Fibroblast of lung (primary cell): ENCODE measurements around the gene EFCAB7. TPM values are rescaled to one million over a fixed set of nuclear protein-coding genes. Genes with fewer than 3 reads are reported as not detected.
A peak's percentile ranks its signal among the peaks of the same experiment; 100 is the strongest.

Experiments
- DNase-seq, 2 donors: peaks; one replicate each; pipeline versions ENCODE4 v3.0.0 to v3.0.0-alpha.2; 2010; ENCODE audit warnings: low read depth in 2 of 2
- H2AFZ ChIP-seq: 2 replicates; pipeline ENCODE4 v1.5.1; 2012; ENCODE audit warnings: low read length, control low read depth, inconsistent platforms
- H3K27ac ChIP-seq: 2 replicates; pipeline ENCODE4 v1.5.1; 2011; ENCODE audit warnings: low read length, control low read depth; ENCODE audit not compliant: insufficient read depth
- H3K27me3 ChIP-seq: 2 replicates; pipeline ENCODE4 v1.5.1; 2011; ENCODE audit warnings: mild to moderate bottlenecking, low read length; ENCODE audit not compliant: control insufficient read depth, insufficient read depth
- H3K36me3 ChIP-seq: 2 replicates; pipeline ENCODE4 v1.5.1; 2011; ENCODE audit warnings: low read length; ENCODE audit not compliant: control insufficient read depth, insufficient read depth
- H3K4me1 ChIP-seq: 2 replicates; pipeline ENCODE4 v1.5.1; 2011; ENCODE audit warnings: low read length; ENCODE audit not compliant: control insufficient read depth, insufficient read depth; ENCODE audit errors: extremely low read depth
- H3K4me2 ChIP-seq: 2 replicates; pipeline ENCODE4 v1.5.1; 2011; ENCODE audit warnings: low read length, control low read depth; ENCODE audit not compliant: insufficient read depth; ENCODE audit errors: extremely low read depth
- H3K4me3 ChIP-seq, 4 experiments: fragments of 200-600 bp in 1 of 4; sonication (generic) in 1 of 4; replicated peaks in 1 of 4; 2 replicates each; pipeline ENCODE4 v1.5.1; 2011 to 2016; ENCODE audit warnings: low read length in 4 of 4, low read depth in 3 of 4, mild to moderate bottlenecking in 3 of 4, control low read depth in 2 of 4, inconsistent platforms in 1 of 4, mixed read lengths in 1 of 4; ENCODE audit not compliant: insufficient read depth in 1 of 4; ENCODE audit errors: control extremely low read depth in 1 of 4
- H3K79me2 ChIP-seq: 2 replicates; pipeline ENCODE4 v1.5.1; 2012; ENCODE audit warnings: mild to moderate bottlenecking, low read length, inconsistent platforms; ENCODE audit not compliant: control insufficient read depth, insufficient read depth
- H3K9ac ChIP-seq: 2 replicates; pipeline ENCODE4 v1.5.1; 2011; ENCODE audit warnings: mild to moderate bottlenecking, low read length, control low read depth; ENCODE audit not compliant: insufficient read depth
- H3K9me3 ChIP-seq: 2 replicates; pipeline ENCODE4 v1.5.1; 2012; ENCODE audit warnings: low read depth, low read length; ENCODE audit not compliant: control insufficient read depth, insufficient read depth
- H4K20me1 ChIP-seq: 2 replicates; pipeline ENCODE4 v1.5.1; 2011; ENCODE audit warnings: low read length; ENCODE audit not compliant: control insufficient read depth, insufficient read depth; ENCODE audit errors: extremely low read depth
- EZH2 ChIP-seq: IDR thresholded peaks from 2 replicates; pipeline ENCODE4 v1.5.1; 2012; ENCODE audit warnings: low read length, control low read depth, mild to moderate bottlenecking; ENCODE audit errors: missing control alignments
- polyA plus RNA-seq, 2 donors: library from polyadenylated mRNA; depleted of rRNA in 1 of 2; stranded (reverse) in 1 of 2; unstranded in 1 of 2; fragments of >200 nt; gene quantifications; 2 replicates each; pipeline ENCODE4 v1.2.1, GENCODE V29; 2011 to 2012; ENCODE audit warnings: missing spikeins in 1 of 2
- total RNA-seq: library from RNA; depleted of rRNA; stranded (reverse); fragments of >200 nt; gene quantifications from 2 replicates; pipeline ENCODE4 v1.2.1, GENCODE V29; 2014
- TF ChIP-seq, protein P1 (sequence below), 2 donors: IDR thresholded peaks in 1 of 2; conservative IDR thresholded peaks in 1 of 2; 1 replicate in 1 of 2; 2 replicates in 1 of 2; pipeline ENCODE4 v1.5.1; 2011 to 2012; ENCODE audit warnings: low read length in 2 of 2, control low read depth in 1 of 2, inconsistent platforms in 1 of 2, low read depth in 1 of 2, mild to moderate bottlenecking in 1 of 2

The EFCAB7 gene
- total and polyA plus RNA-seq, 2 donors (not counting 1 experiment from before 2014, with no cell fraction given): 4.3 to 9.1 TPM

DNA sequence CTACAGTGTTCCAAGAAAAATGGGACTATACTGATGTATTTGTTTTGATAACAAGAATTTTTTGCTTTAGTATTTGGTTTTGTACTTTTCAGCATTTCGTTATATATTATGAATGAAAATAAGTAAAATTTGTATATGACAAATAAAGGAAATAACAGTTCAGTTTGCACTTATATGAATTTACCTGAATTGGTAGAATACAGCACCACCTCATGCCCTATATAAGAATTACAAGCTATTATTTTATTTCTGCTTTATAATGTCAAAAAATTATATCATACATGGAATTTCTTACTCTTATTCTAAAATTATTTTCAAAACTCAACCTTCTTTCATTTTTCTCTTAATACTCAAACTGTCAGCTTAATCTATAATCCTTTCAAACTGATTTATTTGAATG lies 14.6 kb downstream of the EFCAB7 start:
- Histone ChIP-seq H3K9ac (no peak overlapping the region), H3K9me3 (no peaks in the 10 kb centered on the region), H3K4me3 (no peak overlapping the region), H3K4me2 (no peak overlapping the region), H3K36me3 (no peaks in the 10 kb centered on the region), H3K27ac (no peak overlapping the region), H2AFZ (no peak overlapping the region), H3K27me3 (no peaks in the 10 kb centered on the region), H4K20me1 (no peaks in the 10 kb centered on the region), H3K4me1 (no peaks in the 10 kb centered on the region), H3K79me2 (no peaks in the 10 kb centered on the region)
- no peak for TF ChIP-seq EZH2
- TF ChIP-seq, protein P1, sequence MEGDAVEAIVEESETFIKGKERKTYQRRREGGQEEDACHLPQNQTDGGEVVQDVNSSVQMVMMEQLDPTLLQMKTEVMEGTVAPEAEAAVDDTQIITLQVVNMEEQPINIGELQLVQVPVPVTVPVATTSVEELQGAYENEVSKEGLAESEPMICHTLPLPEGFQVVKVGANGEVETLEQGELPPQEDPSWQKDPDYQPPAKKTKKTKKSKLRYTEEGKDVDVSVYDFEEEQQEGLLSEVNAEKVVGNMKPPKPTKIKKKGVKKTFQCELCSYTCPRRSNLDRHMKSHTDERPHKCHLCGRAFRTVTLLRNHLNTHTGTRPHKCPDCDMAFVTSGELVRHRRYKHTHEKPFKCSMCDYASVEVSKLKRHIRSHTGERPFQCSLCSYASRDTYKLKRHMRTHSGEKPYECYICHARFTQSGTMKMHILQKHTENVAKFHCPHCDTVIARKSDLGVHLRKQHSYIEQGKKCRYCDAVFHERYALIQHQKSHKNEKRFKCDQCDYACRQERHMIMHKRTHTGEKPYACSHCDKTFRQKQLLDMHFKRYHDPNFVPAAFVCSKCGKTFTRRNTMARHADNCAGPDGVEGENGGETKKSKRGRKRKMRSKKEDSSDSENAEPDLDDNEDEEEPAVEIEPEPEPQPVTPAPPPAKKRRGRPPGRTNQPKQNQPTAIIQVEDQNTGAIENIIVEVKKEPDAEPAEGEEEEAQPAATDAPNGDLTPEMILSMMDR (conservative IDR thresholded peaks at IDR 0.05 in 1 of 2, IDR thresholded peaks at IDR 0.05 in 1 of 2; ENCODE audit: low read depth in 1 of 2, low read length in 2 of 2): peak in 1 of 2 donors; percentile 43
- peak in 1 of 2 donors; percentile 47 for DNase-seq

DNA sequence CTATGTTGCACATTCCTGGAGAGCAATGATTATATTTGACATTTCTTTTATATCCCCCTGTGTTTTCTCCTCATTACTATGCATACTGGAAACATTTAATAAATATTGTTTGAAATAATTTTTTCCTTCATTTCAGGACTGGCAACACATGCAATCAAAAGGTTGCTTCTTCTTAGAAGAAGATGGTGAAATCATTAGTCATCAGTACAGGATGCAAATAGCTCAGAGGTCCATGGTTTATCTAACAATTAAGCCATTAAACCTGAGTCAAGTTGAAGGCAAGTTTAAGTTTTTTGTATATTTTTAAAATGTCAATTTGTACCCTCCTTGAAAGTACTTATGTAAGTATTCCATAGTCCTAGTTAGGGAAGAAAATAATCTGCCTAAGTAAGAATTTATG lies 22.5 kb downstream of the EFCAB7 start:
- Histone ChIP-seq H3K9ac (no peak overlapping the region), H4K20me1 (no peaks in the 10 kb centered on the region), H3K4me3 (no peak overlapping the region), H3K4me1 (no peaks in the 10 kb centered on the region), H3K27me3 (no peaks in the 10 kb centered on the region), H3K27ac (no peak overlapping the region), H3K79me2 (no peaks in the 10 kb centered on the region), H3K4me2 (no peak overlapping the region), H3K9me3 (no peaks in the 10 kb centered on the region), H3K36me3 (no peaks in the 10 kb centered on the region), H2AFZ (no peak overlapping the region)
- TF ChIP-seq, protein P1 (conservative IDR thresholded peaks at IDR 0.05 in 1 of 2, IDR thresholded peaks at IDR 0.05 in 1 of 2; ENCODE audit: low read depth in 1 of 2, low read length in 2 of 2): no peak
- TF ChIP-seq EZH2: no peak
- DNase-seq: peak; percentile 27 to 34

DNA sequence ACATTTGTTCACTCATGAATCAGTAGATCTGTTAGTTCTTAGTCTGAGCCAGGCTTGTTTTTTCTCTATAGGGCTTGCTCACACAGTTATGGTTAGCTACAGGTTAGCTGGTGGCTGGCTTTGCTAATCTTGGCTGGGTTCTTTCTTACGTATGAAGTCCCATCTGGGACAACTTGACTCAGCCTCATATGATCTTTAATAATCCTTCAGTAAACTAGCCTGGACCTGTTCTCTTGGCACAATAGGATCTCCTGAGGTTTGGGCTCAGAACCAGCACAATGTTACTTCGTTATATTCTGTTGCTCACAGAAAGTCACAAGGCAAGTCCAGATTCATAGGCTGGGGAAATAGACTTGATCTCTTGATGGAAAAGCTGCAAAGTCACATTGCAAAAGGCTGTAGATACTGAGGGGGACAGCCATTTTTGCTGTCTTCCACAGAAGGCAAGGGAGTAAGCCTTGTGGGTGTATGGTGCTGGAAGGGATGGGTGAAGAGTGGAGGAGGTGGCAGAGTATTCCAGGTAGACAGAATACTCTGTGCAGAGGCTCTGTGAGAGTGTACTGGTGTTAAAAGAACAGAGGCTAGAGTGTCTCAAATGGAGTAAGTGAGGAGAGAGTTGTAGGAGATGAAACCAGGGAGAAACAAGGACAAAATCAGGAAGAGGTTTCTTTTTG lies 24.4 kb downstream of the EFCAB7 start:
- Histone ChIP-seq H3K9me3 (no peaks in the 10 kb centered on the region), H3K4me2 (no peak overlapping the region), H4K20me1 (no peaks in the 10 kb centered on the region), H3K79me2 (no peaks in the 10 kb centered on the region), H3K27ac (no peak overlapping the region), H2AFZ (no peak overlapping the region), H3K9ac (no peak overlapping the region), H3K27me3 (no peaks in the 10 kb centered on the region), H3K4me3 (no peak overlapping the region), H3K4me1 (no peaks in the 10 kb centered on the region), H3K36me3 (no peaks in the 10 kb centered on the region)
- DNase-seq: peak; percentile 25 to 50
- TF ChIP-seq, protein P1 (conservative IDR thresholded peaks at IDR 0.05 in 1 of 2, IDR thresholded peaks at IDR 0.05 in 1 of 2; ENCODE audit: low read depth in 1 of 2, low read length in 2 of 2): no peak
- TF ChIP-seq EZH2: no peak
